HUDEP-2 (cell line): ENCODE measurements around the gene ME3.
"Not testable (repeated sequence)": the region's sequence is repeated elsewhere in the genome, so short reads cannot be mapped to it uniquely, and the experiment has no call there.

Source experiments
- DNase-seq, 76 experiments: peaks; one replicate each; lab custom pipeline; 2025; ENCODE audit not compliant: unreplicated experiment in 76 of 76; lab: John Stamatoyannopoulos, UW

The ME3 gene

GRCh38 chr11:86569109-86569508 lies 103.3 kb downstream of the ME3 start:
- no peak for DNase-seq

GRCh38 chr11:86565801-86566312 lies 106.6 kb downstream of the ME3 start:
- DNase-seq, result no peak

GRCh38 chr11:86565388-86565787 lies 107.0 kb downstream of the ME3 start:
- DNase-seq, result no peak

GRCh38 chr11:86562842-86563241 lies 109.6 kb downstream of the ME3 start:
- not testable (repeated sequence) for DNase-seq

- no peak for DNase-seq
Observed at GRCh38 chr11:86559311-86559945, 113.0 kb downstream of the ME3 start.

GRCh38 chr11:86558841-86559240 lies 113.6 kb downstream of the ME3 start:
- DNase-seq, result no peak

- DNase-seq, result no peak
Observed at GRCh38 chr11:86558207-86558606, 114.2 kb downstream of the ME3 start.

GRCh38 chr11:86555866-86556265 lies 116.5 kb downstream of the ME3 start:
- no peak for DNase-seq

- DNase-seq, result no peak
Observed at GRCh38 chr11:86555401-86555800, 117.0 kb downstream of the ME3 start.

GRCh38 chr11:86553265-86553664 lies 119.2 kb downstream of the ME3 start:
- no peak for DNase-seq

- DNase-seq, result no peak
Observed at GRCh38 chr11:86551288-86552092, 120.9 kb downstream of the ME3 start.

GRCh38 chr11:86550757-86551156 lies 121.7 kb downstream of the ME3 start:
- no peak for DNase-seq

GRCh38 chr11:86548271-86548917 lies 124.0 kb downstream of the ME3 start:
- no peak for DNase-seq

- DNase-seq, result no peak
Observed at GRCh38 chr11:86547727-86548126, 124.7 kb downstream of the ME3 start.

GRCh38 chr11:86541299-86541698 lies 131.1 kb downstream of the ME3 start:
- DNase-seq, result not testable (repeated sequence)

- no peak for DNase-seq
Observed at GRCh38 chr11:86538223-86538548, 134.2 kb downstream of the ME3 start.

- no peak for DNase-seq
Observed at GRCh38 chr11:86537541-86538222, 134.7 kb downstream of the ME3 start.

GRCh38 chr11:86535773-86536172 lies 136.6 kb downstream of the ME3 start:
- no peak for DNase-seq

GRCh38 chr11:86524620-86525352 lies 147.6 kb downstream of the ME3 start:
- no peak for DNase-seq
